Activated CD8-positive, alpha-beta T cell treated with anti-CD3 and anti-CD28 coated beads, Interleukin-2, amount 10 ng/mL, durations not matched to agents 7 days and 5 days (primary cell): ENCODE results near the gene PRKAR1A. TPM values are rescaled to one million over a fixed set of nuclear protein-coding genes. Genes with fewer than 3 reads are reported as not detected.
"Not testable (repeated sequence)": the region's sequence is repeated elsewhere in the genome, so short reads cannot be mapped to it uniquely, and the experiment has no call there.

Experiments
- ATAC-seq: fragments of 150-1000 bp; cut with Tn5 transposase; one replicate; pipeline ENCODE4 v1.10.0; 2021; ENCODE audit warnings: moderate library complexity
- CTCF ChIA-PET: fragments of 350-600 bp; sonication (Branson Sonifier 250); formaldehyde crosslinking; loops from one replicate; lab custom pipeline; 2021; ENCODE audit warnings: antibody characterized with exemption; lab: Charles Lee
- POLR2A ChIA-PET: fragments of 350-600 bp; sonication (Branson Sonifier 250); formaldehyde crosslinking; loops from one replicate; lab custom pipeline; 2021; ENCODE audit warnings: antibody characterized with exemption; lab: Charles Lee
- DNase-seq: peaks from one replicate; pipeline ENCODE4 v3.0.0-alpha.2; 2020
- H3K27ac Mint-ChIP-seq: one replicate; pipeline ENCODE4 v1.8.0; 2021; ENCODE audit warnings: mild to moderate bottlenecking, mixed read lengths
- H3K27me3 Mint-ChIP-seq: one replicate; pipeline ENCODE4 v1.8.0; 2021; ENCODE audit warnings: low read depth, mixed read lengths
- H3K36me3 Mint-ChIP-seq: one replicate; pipeline ENCODE4 v1.8.0; 2021; ENCODE audit warnings: low read depth, mixed read lengths
- H3K4me1 Mint-ChIP-seq: one replicate; pipeline ENCODE4 v1.8.0; 2021; ENCODE audit warnings: low read depth, mixed read lengths
- H3K4me3 Mint-ChIP-seq: one replicate; pipeline ENCODE4 v1.8.0; 2021; ENCODE audit warnings: mild to moderate bottlenecking, mixed read lengths
- H3K9me3 Mint-ChIP-seq: one replicate; pipeline ENCODE4 v1.8.0; 2022; ENCODE audit warnings: mixed read lengths; ENCODE audit not compliant: insufficient read depth
- total RNA-seq, 2 experiments: library from RNA; stranded (reverse); gene quantifications; one replicate each; pipeline ENCODE4 v1.2.3, GENCODE V29; 2021

Gene PRKAR1A
- total RNA-seq, 2 experiments from 2014 or later, result 210 to 221 TPM

GRCh38 chr17:68511671-68512246, 471 bp upstream of the PRKAR1A start:
- peaks cover 64% of the 10 kb centered on the region for H3K4me1 Mint-ChIP-seq
- POLR2A ChIA-PET, result interaction anchor here (1.0 to 2.3 kb wide), 8 partner anchors 10 to 92 kb away, joined by 3 to 16 read pairs (median 4); partner anchors contain the start of gene WIPI1
- CTCF ChIA-PET, result interaction anchor here (1.0 to 1.2 kb wide), 4 partner anchors 24 to 102 kb away, joined by 3 to 6 read pairs (median 4); no protein-coding TSS in a partner anchor
- no peaks in the 10 kb centered on the region for H3K27me3 Mint-ChIP-seq
- peak; percentile 83 for DNase-seq
- peak; percentile 64 for ATAC-seq
- peak overlapping the region; percentile 92 for H3K4me3 Mint-ChIP-seq
- no peaks in the 10 kb centered on the region for H3K9me3 Mint-ChIP-seq
- H3K36me3 Mint-ChIP-seq, result peaks cover 34% of the 10 kb centered on the region
- H3K27ac Mint-ChIP-seq, result peak overlapping the region; percentile 98

GRCh38 chr17:68512960-68513474, 787 bp downstream of the PRKAR1A start:
- ChIA-PET POLR2A (interaction anchor here (0.6 to 2.3 kb wide), 10 partner anchors 11 to 452 kb away, joined by 3 to 16 read pairs (median 4); partner anchors contain the start of genes ARSG, SLC16A6 and WIPI1), CTCF (interaction anchor here (0.6 to 1.2 kb wide), 4 partner anchors 11 to 50 kb away, joined by 3 to 6 read pairs (median 3); no protein-coding TSS in a partner anchor)
- peaks cover 57% of the 10 kb centered on the region for H3K4me1 Mint-ChIP-seq
- H3K27me3 Mint-ChIP-seq, result no peaks in the 10 kb centered on the region
- H3K27ac Mint-ChIP-seq, result peak overlapping the region; percentile 99
- peak overlapping the region; percentile 94 for H3K4me3 Mint-ChIP-seq
- no peaks in the 10 kb centered on the region for H3K9me3 Mint-ChIP-seq
- ATAC-seq (no peak), DNase-seq (no peak)
- H3K36me3 Mint-ChIP-seq, result peaks cover 46% of the 10 kb centered on the region

GRCh38 chr17:68513932-68514331, 1.7 kb downstream of the PRKAR1A start:
- Mint-ChIP-seq H3K36me3 (peaks cover 54% of the 10 kb centered on the region), H3K27ac (peak overlapping the region; percentile 99), H3K4me1 (peaks cover 55% of the 10 kb centered on the region), H3K9me3 (no peaks in the 10 kb centered on the region), H3K4me3 (peak overlapping the region; percentile 94), H3K27me3 (no peaks in the 10 kb centered on the region)
- ATAC-seq (no peak), DNase-seq (no peak)
- ChIA-PET CTCF (no interaction called here), POLR2A (no interaction called here)

GRCh38 chr17:68514831-68515635, 2.8 kb downstream of the PRKAR1A start:
- CTCF ChIA-PET, result no interaction called here
- no peak overlapping the region for H3K27ac Mint-ChIP-seq
- no peak for ATAC-seq
- no peaks in the 10 kb centered on the region for H3K27me3 Mint-ChIP-seq
- POLR2A ChIA-PET, result no interaction called here
- peak overlapping the region; percentile 94 for H3K4me3 Mint-ChIP-seq
- peaks cover 51% of the 10 kb centered on the region for H3K4me1 Mint-ChIP-seq
- H3K9me3 Mint-ChIP-seq, result no peaks in the 10 kb centered on the region
- DNase-seq, result no peak
- peaks cover 65% of the 10 kb centered on the region for H3K36me3 Mint-ChIP-seq

GRCh38 chr17:68516732-68517131, 4.5 kb downstream of the PRKAR1A start:
- ChIA-PET POLR2A (no interaction called here), CTCF (interaction anchor here (1.0 kb wide), 1 partner anchor 17 kb away, joined by 3 read pairs; no protein-coding TSS in a partner anchor)
- Mint-ChIP-seq H3K27ac (no peak overlapping the region), H3K4me1 (peaks cover 37% of the 10 kb centered on the region), H3K27me3 (no peaks in the 10 kb centered on the region), H3K4me3 (no peak overlapping the region), H3K36me3 (peaks cover 71% of the 10 kb centered on the region), H3K9me3 (no peaks in the 10 kb centered on the region)
- DNase-seq (no peak), ATAC-seq (no peak)

- Mint-ChIP-seq H3K36me3 (peaks cover 80% of the 10 kb centered on the region), H3K4me1 (peaks cover 39% of the 10 kb centered on the region)
- H3K27ac Mint-ChIP-seq, H3K9me3 Mint-ChIP-seq, ATAC-seq, H3K27me3 Mint-ChIP-seq, POLR2A ChIA-PET, DNase-seq, H3K4me3 Mint-ChIP-seq, CTCF ChIA-PET: not testable (repeated sequence)
Measured at GRCh38 chr17:68517605-68518004, 5.4 kb downstream of the PRKAR1A start.

GRCh38 chr17:68518063-68518815, 6.0 kb downstream of the PRKAR1A start:
- POLR2A ChIA-PET, result no interaction called here
- CTCF ChIA-PET, result no interaction called here
- Mint-ChIP-seq H3K4me1 (peaks cover 39% of the 10 kb centered on the region), H3K4me3 (no peak overlapping the region), H3K36me3 (peaks cover 80% of the 10 kb centered on the region), H3K27ac (no peak overlapping the region), H3K27me3 (no peaks in the 10 kb centered on the region), H3K9me3 (no peaks in the 10 kb centered on the region)
- ATAC-seq, result peak; percentile 23
- DNase-seq, result no peak

- POLR2A ChIA-PET, ATAC-seq, DNase-seq, H3K9me3 Mint-ChIP-seq, H3K27ac Mint-ChIP-seq, CTCF ChIA-PET, H3K4me3 Mint-ChIP-seq, H3K27me3 Mint-ChIP-seq: not testable (repeated sequence)
- Mint-ChIP-seq H3K36me3 (peaks cover 79% of the 10 kb centered on the region), H3K4me1 (peaks cover 31% of the 10 kb centered on the region)
Measured at GRCh38 chr17:68519051-68519450, 6.8 kb downstream of the PRKAR1A start.

- POLR2A ChIA-PET, result no interaction called here
- Mint-ChIP-seq H3K4me3 (no peak overlapping the region), H3K27me3 (no peaks in the 10 kb centered on the region), H3K27ac (no peak overlapping the region), H3K36me3 (peaks cover 77% of the 10 kb centered on the region), H3K4me1 (peaks cover 22% of the 10 kb centered on the region), H3K9me3 (no peaks in the 10 kb centered on the region)
- DNase-seq (no peak), ATAC-seq (peak; percentile 55)
- CTCF ChIA-PET, result no interaction called here
Measured at GRCh38 chr17:68519911-68520310, 7.7 kb downstream of the PRKAR1A start.

- H3K9me3 Mint-ChIP-seq, result no peaks in the 10 kb centered on the region
- no peak overlapping the region for H3K4me3 Mint-ChIP-seq
- peaks cover 80% of the 10 kb centered on the region for H3K36me3 Mint-ChIP-seq
- ATAC-seq (no peak), DNase-seq (no peak)
- H3K27me3 Mint-ChIP-seq, result no peaks in the 10 kb centered on the region
- CTCF ChIA-PET, result no interaction called here
- peaks cover 10% of the 10 kb centered on the region for H3K4me1 Mint-ChIP-seq
- H3K27ac Mint-ChIP-seq, result no peak overlapping the region
- POLR2A ChIA-PET, result no interaction called here
Measured at GRCh38 chr17:68522266-68522665, 10.0 kb downstream of the PRKAR1A start.

- Mint-ChIP-seq H3K4me3 (no peak overlapping the region), H3K27me3 (no peaks in the 10 kb centered on the region), H3K27ac (no peak overlapping the region), H3K9me3 (no peaks in the 10 kb centered on the region), H3K36me3 (peaks cover 82% of the 10 kb centered on the region), H3K4me1 (peaks cover 3% of the 10 kb centered on the region)
- ChIA-PET POLR2A (no interaction called here), CTCF (interaction anchor here (3.4 kb wide), 1 partner anchor 7 kb away, joined by 17 read pairs; no protein-coding TSS in a partner anchor)
- DNase-seq, result no peak
- no peak for ATAC-seq
Measured at GRCh38 chr17:68526548-68526947, 14.3 kb downstream of the PRKAR1A start.
